GM21529 (cell line): Measurements from ENCODE around the gene TSPAN11.
"Not testable (repeated sequence)": the region's sequence is repeated elsewhere in the genome, so short reads cannot be mapped to it uniquely, and the experiment has no call there.

Source experiments
- ATAC-seq: cut with Tn5 transposase; IDR thresholded peaks from one replicate; pipeline ENCODE4 v1.9.1; 2021; ENCODE audit not compliant: unreplicated experiment

TSPAN11 gene

GRCh38 chr12:31017535-31017934, 91.0 kb downstream of the TSPAN11 start:
- no peak for ATAC-seq

- ATAC-seq, result no peak
Measured at GRCh38 chr12:31018106-31018789, 91.7 kb downstream of the TSPAN11 start.

GRCh38 chr12:31018790-31019505, 92.4 kb downstream of the TSPAN11 start:
- no peak for ATAC-seq

- no peak for ATAC-seq
Measured at GRCh38 chr12:31019561-31019960, 93.0 kb downstream of the TSPAN11 start.

GRCh38 chr12:31019976-31020375, 93.4 kb downstream of the TSPAN11 start:
- ATAC-seq, result no peak

GRCh38 chr12:31020385-31021166, 94.0 kb downstream of the TSPAN11 start:
- ATAC-seq, result no peak

- no peak for ATAC-seq
Measured at GRCh38 chr12:31021181-31021580, 94.6 kb downstream of the TSPAN11 start.

GRCh38 chr12:31021809-31022494, 95.4 kb downstream of the TSPAN11 start:
- no peak for ATAC-seq

- no peak for ATAC-seq
Measured at GRCh38 chr12:31023271-31023724, 96.8 kb downstream of the TSPAN11 start.

- ATAC-seq, result no peak
Measured at GRCh38 chr12:31026202-31026601, 99.7 kb downstream of the TSPAN11 start.

- ATAC-seq, result not testable (repeated sequence)
Measured at GRCh38 chr12:31027006-31027405, 100.5 kb downstream of the TSPAN11 start.

- no peak for ATAC-seq
Measured at GRCh38 chr12:31029468-31029867, 102.9 kb downstream of the TSPAN11 start.

GRCh38 chr12:31029916-31030562, 103.5 kb downstream of the TSPAN11 start:
- ATAC-seq, result no peak

GRCh38 chr12:31031951-31032335, 105.4 kb downstream of the TSPAN11 start:
- no peak for ATAC-seq

- no peak for ATAC-seq
Measured at GRCh38 chr12:31033146-31033545, 106.6 kb downstream of the TSPAN11 start.

GRCh38 chr12:31033681-31034080, 107.1 kb downstream of the TSPAN11 start:
- ATAC-seq, result no peak

GRCh38 chr12:31034372-31034771, 107.8 kb downstream of the TSPAN11 start:
- ATAC-seq, result no peak

GRCh38 chr12:31035226-31035625, 108.7 kb downstream of the TSPAN11 start:
- no peak for ATAC-seq

- no peak for ATAC-seq
Measured at GRCh38 chr12:31035967-31036665, 109.6 kb downstream of the TSPAN11 start.

GRCh38 chr12:31037028-31037427, 110.5 kb downstream of the TSPAN11 start:
- ATAC-seq, result no peak
